ENCODE measurements around the gene DIPK1B. TPM values are rescaled to one million over a fixed set of nuclear protein-coding genes. Genes with fewer than 3 reads are reported as not detected.
A peak's percentile ranks its signal among the peaks of the same experiment; 100 is the strongest.

The DIPK1B gene
- total and polyA plus RNA-seq, 8 donors, result 4.3 to 32.3 (median 6.5) TPM

DNA sequence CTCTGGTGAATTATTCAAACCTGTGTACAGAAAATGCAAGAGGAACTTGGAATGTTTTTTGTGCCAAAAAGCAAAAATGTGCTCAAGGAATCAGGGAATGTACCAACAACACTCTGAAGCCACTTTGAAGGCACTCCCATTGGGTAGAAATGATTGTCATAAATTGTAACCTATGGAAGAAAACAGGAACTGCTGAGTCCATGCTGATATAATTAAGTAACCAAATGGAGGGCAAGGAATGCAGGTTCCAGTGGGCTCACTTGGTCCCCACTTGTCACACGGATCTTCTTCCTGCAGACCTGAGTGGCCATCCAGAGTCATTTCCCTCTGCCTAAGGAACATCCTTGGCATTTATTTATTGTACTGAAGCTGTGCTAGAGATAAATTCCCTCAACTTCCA, 38.9 kb downstream of the DIPK1B start:
- ATAC-seq (no peak), FAIRE-seq (no peak), DNase-seq (no peak)
- Histone ChIP-seq H3K9me3 (no peaks in the 10 kb centered on the region), H3K4me3 (no peak overlapping the region), H3K36me3 (no peaks in the 10 kb centered on the region), H3K4me1 (peaks cover 0 to 10% (median 0%) of the 10 kb centered on the region in 3 donors), H3K27me3 (no peaks in the 10 kb centered on the region), H3K27ac (no peak overlapping the region)
- intact Hi-C loops (cut with DNase I), result no loop called here
- no peak for TF ChIP-seq CTCF (IDR thresholded peaks at IDR 0.05)
- WGBS, 2 donors, result 71 to 87% methylated on average over 1 of the region's 1 CpG

- DNase-seq (no peak), ATAC-seq (no peak)
These were observed 39.4 kb downstream of the DIPK1B start for GRCh38 chr9:136751814-136752213.

GRCh38 chr9:136753371-136754058, 41.1 kb downstream of the DIPK1B start:
- 86 to 90% methylated on average over 30 to 31 of the region's 31 CpGs for WGBS, 2 donors
- Histone ChIP-seq H3K4me3 (no peak overlapping the region), H3K9me3 (no peaks in the 10 kb centered on the region), H3K36me3 (no peaks in the 10 kb centered on the region), H3K4me1 (peaks cover 0 to 7% (median 0%) of the 10 kb centered on the region in 3 donors), H3K27ac (no peak overlapping the region), H3K27me3 (no peaks in the 10 kb centered on the region)
- no peak for ATAC-seq
- TF ChIP-seq CTCF (IDR thresholded peaks at IDR 0.05), result no peak
- intact Hi-C loops (cut with DNase I), result no loop called here
- no peak for FAIRE-seq
- DNase-seq, result peak in 1 of 6 donors; percentile 58

More at GRCh38 chr9:136751814-136752213, 39.4 kb downstream of the DIPK1B start:
- no peak for FAIRE-seq
- Histone ChIP-seq H3K4me1 (peaks cover 0 to 10% (median 0%) of the 10 kb centered on the region in 3 donors), H3K36me3 (no peaks in the 10 kb centered on the region), H3K9me3 (no peaks in the 10 kb centered on the region), H3K27me3 (no peaks in the 10 kb centered on the region), H3K4me3 (no peak overlapping the region), H3K27ac (no peak overlapping the region)
- intact Hi-C loops (cut with DNase I), result no loop called here
- no peak for TF ChIP-seq CTCF (IDR thresholded peaks at IDR 0.05)

GRCh38 chr9:136754059-136754572, 41.7 kb downstream of the DIPK1B start:
- Histone ChIP-seq H3K4me3 (no peak overlapping the region), H3K36me3 (no peaks in the 10 kb centered on the region), H3K9me3 (no peaks in the 10 kb centered on the region), H3K27me3 (no peaks in the 10 kb centered on the region), H3K4me1 (peaks cover 0 to 1% (median 0%) of the 10 kb centered on the region in 3 donors), H3K27ac (no peak overlapping the region)
- no peak for TF ChIP-seq CTCF (IDR thresholded peaks at IDR 0.05)
- FAIRE-seq (no peak), DNase-seq (peak in 2 of 6 donors; percentile 15 to 59), ATAC-seq (no peak)
- intact Hi-C loops (cut with DNase I), result no loop called here
- WGBS, 2 donors, result 83 to 85% methylated on average over 17 of the region's 17 CpGs

All from pancreas (tissue), 10 donors.